Fibroblast of villous mesenchyme (primary cell): ENCODE data around the gene OR51V1. TPM values are rescaled to one million over a fixed set of nuclear protein-coding genes. Genes with fewer than 3 reads are reported as not detected.

Source experiments
- DNase-seq: peaks from one replicate; pipeline ENCODE4 v3.0.0-alpha.2; 2010; ENCODE audit warnings: low read depth
- H3K4me3 ChIP-seq: 2 replicates; pipeline ENCODE4 v1.5.1; 2011; ENCODE audit warnings: low read depth, mild to moderate bottlenecking, low read length
- total RNA-seq: library from RNA; depleted of rRNA; stranded (reverse); fragments of >200 nt; gene quantifications from 2 replicates; pipeline ENCODE4 v1.2.3, GENCODE V29; 2012
- TF ChIP-seq, protein P1 (sequence below): IDR thresholded peaks from 2 replicates; pipeline ENCODE4 v1.5.1; 2012; ENCODE audit warnings: low read depth, mild to moderate bottlenecking, low read length; ENCODE audit not compliant: insufficient read depth

The OR51V1 gene
- total RNA-seq, 1 donor, result not detected

DNA sequence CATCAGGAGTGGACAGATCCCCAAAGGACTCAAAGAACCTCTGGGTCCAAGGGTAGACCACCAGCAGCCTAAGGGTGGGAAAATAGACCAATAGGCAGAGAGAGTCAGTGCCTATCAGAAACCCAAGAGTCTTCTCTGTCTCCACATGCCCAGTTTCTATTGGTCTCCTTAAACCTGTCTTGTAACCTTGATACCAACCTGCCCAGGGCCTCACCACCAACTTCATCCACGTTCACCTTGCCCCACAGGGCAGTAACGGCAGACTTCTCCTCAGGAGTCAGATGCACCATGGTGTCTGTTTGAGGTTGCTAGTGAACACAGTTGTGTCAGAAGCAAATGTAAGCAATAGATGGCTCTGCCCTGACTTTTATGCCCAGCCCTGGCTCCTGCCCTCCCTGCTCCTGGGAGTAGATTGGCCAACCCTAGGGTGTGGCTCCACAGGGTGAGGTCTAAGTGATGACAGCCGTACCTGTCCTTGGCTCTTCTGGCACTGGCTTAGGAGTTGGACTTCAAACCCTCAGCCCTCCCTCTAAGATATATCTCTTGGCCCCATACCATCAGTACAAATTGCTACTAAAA is 26.3 kb upstream of the OR51V1 start, which contains the start of gene HBB:
TSS of gene HBB (minus strand) at position 340 of the 579 bp plus-strand sequence. CDS start at position 290, 50 bp downstream.
- no peak for DNase-seq
- no peak within 1 kb of the TSS for H3K4me3 ChIP-seq
- TF ChIP-seq, protein P1, sequence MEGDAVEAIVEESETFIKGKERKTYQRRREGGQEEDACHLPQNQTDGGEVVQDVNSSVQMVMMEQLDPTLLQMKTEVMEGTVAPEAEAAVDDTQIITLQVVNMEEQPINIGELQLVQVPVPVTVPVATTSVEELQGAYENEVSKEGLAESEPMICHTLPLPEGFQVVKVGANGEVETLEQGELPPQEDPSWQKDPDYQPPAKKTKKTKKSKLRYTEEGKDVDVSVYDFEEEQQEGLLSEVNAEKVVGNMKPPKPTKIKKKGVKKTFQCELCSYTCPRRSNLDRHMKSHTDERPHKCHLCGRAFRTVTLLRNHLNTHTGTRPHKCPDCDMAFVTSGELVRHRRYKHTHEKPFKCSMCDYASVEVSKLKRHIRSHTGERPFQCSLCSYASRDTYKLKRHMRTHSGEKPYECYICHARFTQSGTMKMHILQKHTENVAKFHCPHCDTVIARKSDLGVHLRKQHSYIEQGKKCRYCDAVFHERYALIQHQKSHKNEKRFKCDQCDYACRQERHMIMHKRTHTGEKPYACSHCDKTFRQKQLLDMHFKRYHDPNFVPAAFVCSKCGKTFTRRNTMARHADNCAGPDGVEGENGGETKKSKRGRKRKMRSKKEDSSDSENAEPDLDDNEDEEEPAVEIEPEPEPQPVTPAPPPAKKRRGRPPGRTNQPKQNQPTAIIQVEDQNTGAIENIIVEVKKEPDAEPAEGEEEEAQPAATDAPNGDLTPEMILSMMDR, result no peak

DNA sequence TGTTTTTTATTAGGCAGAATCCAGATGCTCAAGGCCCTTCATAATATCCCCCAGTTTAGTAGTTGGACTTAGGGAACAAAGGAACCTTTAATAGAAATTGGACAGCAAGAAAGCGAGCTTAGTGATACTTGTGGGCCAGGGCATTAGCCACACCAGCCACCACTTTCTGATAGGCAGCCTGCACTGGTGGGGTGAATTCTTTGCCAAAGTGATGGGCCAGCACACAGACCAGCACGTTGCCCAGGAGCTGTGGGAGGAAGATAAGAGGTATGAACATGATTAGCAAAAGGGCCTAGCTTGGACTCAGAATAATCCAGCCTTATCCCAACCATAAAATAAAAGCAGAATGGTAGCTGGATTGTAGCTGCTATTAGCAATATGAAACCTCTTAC is 25.0 kb upstream of the OR51V1 start:
- no peak for DNase-seq
- no peak overlapping the region for H3K4me3 ChIP-seq
- TF ChIP-seq, protein P1, result no peak

DNA sequence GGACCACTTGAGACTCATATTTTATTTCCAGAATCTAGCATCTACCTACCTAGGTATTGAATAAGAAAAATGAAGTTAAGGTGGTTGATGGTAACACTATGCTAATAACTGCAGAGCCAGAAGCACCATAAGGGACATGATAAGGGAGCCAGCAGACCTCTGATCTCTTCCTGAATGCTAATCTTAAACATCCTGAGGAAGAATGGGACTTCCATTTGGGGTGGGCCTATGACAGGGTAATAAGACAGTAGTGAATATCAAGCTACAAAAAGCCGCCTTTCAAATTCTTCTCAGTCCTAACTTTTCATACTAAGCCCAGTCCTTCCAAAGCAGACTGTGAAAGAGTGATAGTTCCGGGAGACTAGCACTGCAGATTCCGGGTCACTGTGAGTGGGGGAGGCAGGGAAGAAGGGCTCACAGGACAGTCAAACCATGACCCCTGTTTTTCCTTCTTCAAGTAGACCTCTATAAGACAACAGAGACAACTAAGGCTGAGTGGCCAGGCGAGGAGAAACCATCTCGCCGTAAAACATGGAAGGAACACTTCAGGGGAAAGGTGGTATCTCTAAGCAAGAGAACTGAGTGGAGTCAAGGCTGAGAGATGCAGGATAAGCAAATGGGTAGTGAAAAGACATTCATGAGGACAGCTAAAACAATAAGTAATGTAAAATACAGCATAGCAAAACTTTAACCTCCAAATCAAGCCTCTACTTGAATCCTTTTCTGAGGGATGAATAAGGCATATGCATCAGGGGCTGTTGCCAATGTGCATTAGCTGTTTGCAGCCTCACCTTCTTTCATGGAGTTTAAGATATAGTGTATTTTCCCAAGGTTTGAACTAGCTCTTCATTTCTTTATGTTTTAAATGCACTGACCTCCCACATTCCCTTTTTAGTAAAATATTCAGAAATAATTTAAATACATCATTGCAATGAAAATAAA is 24.3 kb upstream of the OR51V1 start:
- TF ChIP-seq, protein P1, result no peak
- H3K4me3 ChIP-seq, result no peak overlapping the region

DNA sequence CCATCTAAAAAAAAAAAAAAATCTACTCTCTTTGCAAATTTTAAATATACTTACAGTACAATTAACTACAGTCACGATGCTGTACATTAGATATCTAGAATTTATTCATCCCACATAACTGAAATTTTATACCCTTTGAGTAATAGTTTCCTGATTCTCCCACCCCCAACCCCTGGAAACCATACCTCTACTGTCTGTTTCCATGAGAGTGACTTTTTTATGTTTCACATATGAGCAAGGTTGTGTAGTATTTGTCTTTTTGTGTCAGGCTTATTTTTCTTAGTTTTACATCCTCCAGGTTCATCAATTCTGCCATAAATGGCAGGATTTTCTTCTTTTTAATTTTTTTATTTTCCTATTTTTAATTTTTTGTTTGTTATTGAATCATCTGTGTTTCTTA is 23.2 kb upstream of the OR51V1 start:
- no peak for DNase-seq
- no peak overlapping the region for H3K4me3 ChIP-seq
- TF ChIP-seq, protein P1, result no peak

More for the DNA sequence above, 24.3 kb upstream of the OR51V1 start:
- no peak for DNase-seq

DNA sequence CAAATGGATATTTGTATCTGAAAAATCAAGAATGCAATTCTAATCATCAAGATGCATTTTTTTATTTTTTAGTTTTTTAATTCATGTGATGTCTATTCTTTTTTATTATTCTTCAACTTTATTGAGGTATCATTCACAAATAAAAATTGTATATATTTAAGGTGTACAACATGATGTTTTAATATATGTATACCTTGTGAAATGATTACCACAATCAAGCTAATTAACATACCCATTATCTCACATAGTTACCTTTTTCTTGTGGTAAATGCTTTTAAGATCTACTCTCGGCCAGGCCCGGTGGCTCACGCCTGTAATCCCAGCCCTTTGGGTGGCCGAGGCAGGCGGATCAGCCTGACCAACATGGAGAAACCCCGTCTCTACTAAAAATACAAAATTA is 22.7 kb upstream of the OR51V1 start:
- no peak overlapping the region for H3K4me3 ChIP-seq
- DNase-seq, result no peak
- TF ChIP-seq, protein P1, result no peak

DNA sequence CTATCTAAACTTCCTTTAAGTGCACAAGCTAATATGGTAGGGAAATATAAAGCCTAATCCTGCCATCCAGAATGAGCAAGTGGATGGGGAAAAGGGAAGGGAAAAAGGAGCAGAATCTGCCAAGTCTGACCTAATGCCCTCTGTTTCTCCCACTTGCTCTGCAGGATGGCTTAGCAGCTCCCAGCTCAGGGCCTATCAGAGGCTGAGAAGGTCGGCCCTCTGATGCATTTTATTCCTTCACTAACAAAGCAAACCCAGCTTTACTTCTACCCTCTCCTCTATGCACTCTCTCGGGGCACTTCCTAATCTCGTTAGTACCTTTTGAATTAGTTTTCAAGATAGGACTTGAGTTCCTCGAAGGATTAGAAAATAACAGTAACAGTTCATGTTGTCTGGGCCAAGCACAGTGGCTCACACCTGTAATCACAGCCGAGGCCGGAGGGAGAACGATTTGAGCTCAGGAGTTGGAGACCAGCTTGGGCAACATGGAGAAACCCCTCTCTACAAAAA is 9.9 kb upstream of the OR51V1 start:
- H3K4me3 ChIP-seq, result no peak overlapping the region
- TF ChIP-seq, protein P1, result no peak
- no peak for DNase-seq
